Adipose tissue (tissue), 3 donors: ENCODE results near the gene UPF1. TPM values are rescaled to one million over a fixed set of nuclear protein-coding genes. Genes with fewer than 3 reads are reported as not detected.

Experiments used
- polyA plus RNA-seq, 3 donors: library from polyadenylated mRNA; stranded (reverse); fragments of 200-250 nt; gene quantifications; one replicate each; pipeline ENCODE4 v1.2.3, GENCODE V29; 2013
- donor health status: healthy with polysubstance abuse.
- donor health status: Bipolar disorder and iron deficiency.
- donor health status: healthy.

The UPF1 gene
- polyA plus RNA-seq, 3 donors, result 28.5 to 45.5 (median 35.2) TPM

Other genes starting within 250 kb of the UPF1 start
- 100 to 1,000 TPM in 1 of 3 donors, 10 to 100 TPM in 2; 70.9 to 101 (median 76.0) TPM for gene REX1BD, start 243.2 kb upstream of the UPF1 start, polyA plus RNA-seq
- gene CRLF1, start 225.2 kb upstream of the UPF1 start, polyA plus RNA-seq, result 10 to 100 TPM in 2 of 3 donors, 1 to 10 TPM in 1; 7.0 to 57.6 (median 10.1) TPM
- 1 to 10 TPM in 2 of 3 donors, under 1 TPM in 1; 0.61 to 3.3 (median 2.0) TPM for gene TMEM59L, start 219.1 kb upstream of the UPF1 start, polyA plus RNA-seq
- 1 to 10 TPM; 4.8 to 7.9 (median 6.6) TPM for gene KLHL26, start 194.9 kb upstream of the UPF1 start, polyA plus RNA-seq
- 1 to 10 TPM; 5.3 to 8.3 (median 5.4) TPM for gene CRTC1, start 148.3 kb upstream of the UPF1 start, polyA plus RNA-seq
- 1 to 10 TPM in 1 of 3 donors, under 1 TPM in 2; 0.24 to 3.4 (median 0.52) TPM for gene COMP, start 40.7 kb upstream of the UPF1 start, polyA plus RNA-seq
- gene CERS1, start 64.2 kb downstream of the UPF1 start, polyA plus RNA-seq, result 1 to 10 TPM in 1 of 3 donors, under 1 TPM in 2; 0.24 to 1.0 (median 0.31) TPM
- gene COPE, start 87.4 kb downstream of the UPF1 start, polyA plus RNA-seq, result 100 to 1,000 TPM; 139 to 193 (median 188) TPM
- 10 to 100 TPM; 45.9 to 59.4 (median 55.4) TPM for gene DDX49, start 87.8 kb downstream of the UPF1 start, polyA plus RNA-seq
- gene HOMER3, start 109.3 kb downstream of the UPF1 start, polyA plus RNA-seq, result 10 to 100 TPM in 2 of 3 donors, 1 to 10 TPM in 1; 5.7 to 44.3 (median 16.3) TPM
- gene SUGP2, start 201.6 kb downstream of the UPF1 start, polyA plus RNA-seq, result 10 to 100 TPM; 14.3 to 35.2 (median 31.7) TPM
- 10 to 100 TPM in 2 of 3 donors, 1 to 10 TPM in 1; 8.7 to 19.9 (median 15.6) TPM for gene ARMC6, start 201.6 kb downstream of the UPF1 start, polyA plus RNA-seq
- gene SLC25A42, start 232.0 kb downstream of the UPF1 start, polyA plus RNA-seq, result 10 to 100 TPM; 10.8 to 11.4 (median 11.0) TPM